Astrocyte (in vitro differentiated cells and primary cell): ENCODE data around the gene STIM1.

Experiments
- EZH2 ChIP-seq: IDR thresholded peaks from 2 replicates; pipeline ENCODE4 v1.6.1; 2012; ENCODE audit warnings: mild to moderate bottlenecking, low read length, inconsistent platforms; ENCODE audit not compliant: insufficient read depth
- TF ChIP-seq, protein P1 (sequence below): IDR thresholded peaks from 2 replicates; pipeline ENCODE4 v1.5.1; 2011; ENCODE audit warnings: low read depth, mild to moderate bottlenecking, inconsistent platforms, low read length, moderate library complexity; ENCODE audit not compliant: insufficient read depth

DNA sequence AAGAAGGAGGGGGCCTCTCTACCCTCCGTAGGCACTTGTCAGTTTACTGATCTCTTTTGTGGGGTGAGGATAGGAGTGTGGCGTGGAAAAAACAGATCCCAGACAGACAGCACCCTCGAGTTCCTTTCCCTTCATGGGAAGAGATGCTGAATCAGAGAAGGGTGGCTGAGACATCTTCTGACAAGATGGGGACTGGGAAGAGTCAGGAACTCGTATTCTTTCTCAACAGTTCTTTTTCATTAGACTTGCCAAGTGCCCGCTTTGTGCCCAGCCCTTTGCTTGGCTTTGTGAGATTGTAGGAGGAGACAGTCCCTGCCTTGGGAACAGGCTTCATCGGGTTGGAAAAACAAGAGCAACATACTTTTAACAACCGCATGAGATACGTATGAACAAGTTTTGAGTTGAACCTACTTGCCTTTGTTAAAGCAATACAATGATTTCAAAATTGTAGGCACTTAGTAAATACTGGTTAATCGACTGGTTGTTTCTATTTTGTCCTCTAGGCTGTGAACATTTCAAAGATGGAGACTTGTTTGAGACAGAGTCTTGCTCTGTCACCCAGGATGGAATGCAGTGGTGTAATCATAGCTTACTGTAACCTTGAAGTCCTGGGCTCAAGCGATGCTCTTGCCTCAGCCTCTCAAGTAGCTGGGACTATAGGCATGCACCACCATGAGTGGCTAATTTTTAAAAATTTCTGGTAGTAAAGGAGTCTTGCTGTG lies 240.2 kb downstream of the STIM1 start:
- TF ChIP-seq, protein P1, sequence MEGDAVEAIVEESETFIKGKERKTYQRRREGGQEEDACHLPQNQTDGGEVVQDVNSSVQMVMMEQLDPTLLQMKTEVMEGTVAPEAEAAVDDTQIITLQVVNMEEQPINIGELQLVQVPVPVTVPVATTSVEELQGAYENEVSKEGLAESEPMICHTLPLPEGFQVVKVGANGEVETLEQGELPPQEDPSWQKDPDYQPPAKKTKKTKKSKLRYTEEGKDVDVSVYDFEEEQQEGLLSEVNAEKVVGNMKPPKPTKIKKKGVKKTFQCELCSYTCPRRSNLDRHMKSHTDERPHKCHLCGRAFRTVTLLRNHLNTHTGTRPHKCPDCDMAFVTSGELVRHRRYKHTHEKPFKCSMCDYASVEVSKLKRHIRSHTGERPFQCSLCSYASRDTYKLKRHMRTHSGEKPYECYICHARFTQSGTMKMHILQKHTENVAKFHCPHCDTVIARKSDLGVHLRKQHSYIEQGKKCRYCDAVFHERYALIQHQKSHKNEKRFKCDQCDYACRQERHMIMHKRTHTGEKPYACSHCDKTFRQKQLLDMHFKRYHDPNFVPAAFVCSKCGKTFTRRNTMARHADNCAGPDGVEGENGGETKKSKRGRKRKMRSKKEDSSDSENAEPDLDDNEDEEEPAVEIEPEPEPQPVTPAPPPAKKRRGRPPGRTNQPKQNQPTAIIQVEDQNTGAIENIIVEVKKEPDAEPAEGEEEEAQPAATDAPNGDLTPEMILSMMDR, result no peak
- TF ChIP-seq EZH2, result no peak
